Measurements from ENCODE around the gene CXXC1.

The CXXC1 gene

GRCh38 chr18:50273203-50274043, 14.1 kb downstream of the CXXC1 start:
- no peaks in the 10 kb centered on the region for H3K9me3 ChIP-seq (ENCODE audit: insufficient read depth, low read length)
- H3K36me3 ChIP-seq (ENCODE audit: low read length): peaks cover 18% of the 10 kb centered on the region; the same call in 1 of the 2 replicates
- H3K9me2 ChIP-seq (replicated peaks; ENCODE audit: insufficient read depth, low read length): no peaks in the 10 kb centered on the region
- no peak overlapping the region for H3K27ac ChIP-seq (ENCODE audit: low read depth, low read length)
- no peaks in the 10 kb centered on the region for H3K27me3 ChIP-seq (ENCODE audit: low read length)
- no peak overlapping the region for H2AFZ ChIP-seq (ENCODE audit: low read depth, low read length, severe bottlenecking)
- peaks cover 8% of the 10 kb centered on the region for H3K79me2 ChIP-seq (ENCODE audit: insufficient read depth, low read length)
- peaks cover 5% of the 10 kb centered on the region; the same call in 1 of the 2 replicates for H3F3A ChIP-seq (ENCODE audit: insufficient read depth)
- no peak overlapping the region for H3K9ac ChIP-seq (ENCODE audit: low read length)
- no peak overlapping the region for H3K4me3 ChIP-seq (ENCODE audit: insufficient read depth, low read length, poor library complexity, severe bottlenecking)
- no peak for TF ChIP-seq EZH2phosphoT487 (conservative IDR thresholded peaks at IDR 0.05; ENCODE audit: low read length)
- TF ChIP-seq, protein P1, sequence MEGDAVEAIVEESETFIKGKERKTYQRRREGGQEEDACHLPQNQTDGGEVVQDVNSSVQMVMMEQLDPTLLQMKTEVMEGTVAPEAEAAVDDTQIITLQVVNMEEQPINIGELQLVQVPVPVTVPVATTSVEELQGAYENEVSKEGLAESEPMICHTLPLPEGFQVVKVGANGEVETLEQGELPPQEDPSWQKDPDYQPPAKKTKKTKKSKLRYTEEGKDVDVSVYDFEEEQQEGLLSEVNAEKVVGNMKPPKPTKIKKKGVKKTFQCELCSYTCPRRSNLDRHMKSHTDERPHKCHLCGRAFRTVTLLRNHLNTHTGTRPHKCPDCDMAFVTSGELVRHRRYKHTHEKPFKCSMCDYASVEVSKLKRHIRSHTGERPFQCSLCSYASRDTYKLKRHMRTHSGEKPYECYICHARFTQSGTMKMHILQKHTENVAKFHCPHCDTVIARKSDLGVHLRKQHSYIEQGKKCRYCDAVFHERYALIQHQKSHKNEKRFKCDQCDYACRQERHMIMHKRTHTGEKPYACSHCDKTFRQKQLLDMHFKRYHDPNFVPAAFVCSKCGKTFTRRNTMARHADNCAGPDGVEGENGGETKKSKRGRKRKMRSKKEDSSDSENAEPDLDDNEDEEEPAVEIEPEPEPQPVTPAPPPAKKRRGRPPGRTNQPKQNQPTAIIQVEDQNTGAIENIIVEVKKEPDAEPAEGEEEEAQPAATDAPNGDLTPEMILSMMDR (IDR thresholded peaks at IDR 0.05; ENCODE audit: insufficient read depth, low read length, poor library complexity, severe bottlenecking): no peak
- no peaks in the 10 kb centered on the region for H4K20me1 ChIP-seq (ENCODE audit: low read depth, low read length)
- no peak overlapping the region for H3K4me2 ChIP-seq (ENCODE audit: low read depth, low read length, poor library complexity, severe bottlenecking)

GRCh38 chr18:50272568-50272967, 14.9 kb downstream of the CXXC1 start:
- Histone ChIP-seq H3K79me2 (ENCODE audit: insufficient read depth, low read length) (peaks cover 1% of the 10 kb centered on the region; the same call in 1 of the 2 replicates), H3K9ac (ENCODE audit: low read length) (no peak overlapping the region), H3K4me3 (ENCODE audit: insufficient read depth, low read length, poor library complexity, severe bottlenecking) (no peak overlapping the region), H4K20me1 (ENCODE audit: low read depth, low read length) (no peaks in the 10 kb centered on the region), H3K9me2 (replicated peaks; ENCODE audit: insufficient read depth, low read length) (no peaks in the 10 kb centered on the region), H3K4me2 (ENCODE audit: low read depth, low read length, poor library complexity, severe bottlenecking) (no peak overlapping the region), H3F3A (ENCODE audit: insufficient read depth) (peaks cover 10% of the 10 kb centered on the region; the same call in 1 of the 2 replicates), H3K36me3 (ENCODE audit: low read length) (peaks cover 12% of the 10 kb centered on the region; the same call in 1 of the 2 replicates), H3K27me3 (ENCODE audit: low read length) (no peaks in the 10 kb centered on the region), H3K9me3 (ENCODE audit: insufficient read depth, low read length) (no peaks in the 10 kb centered on the region), H3K27ac (ENCODE audit: low read depth, low read length) (no peak overlapping the region), H2AFZ (ENCODE audit: low read depth, low read length, severe bottlenecking) (no peak overlapping the region)
- TF ChIP-seq, protein P1 (IDR thresholded peaks at IDR 0.05; ENCODE audit: insufficient read depth, low read length, poor library complexity, severe bottlenecking): no peak
- TF ChIP-seq EZH2phosphoT487 (conservative IDR thresholded peaks at IDR 0.05; ENCODE audit: low read length): no peak

DNA sequence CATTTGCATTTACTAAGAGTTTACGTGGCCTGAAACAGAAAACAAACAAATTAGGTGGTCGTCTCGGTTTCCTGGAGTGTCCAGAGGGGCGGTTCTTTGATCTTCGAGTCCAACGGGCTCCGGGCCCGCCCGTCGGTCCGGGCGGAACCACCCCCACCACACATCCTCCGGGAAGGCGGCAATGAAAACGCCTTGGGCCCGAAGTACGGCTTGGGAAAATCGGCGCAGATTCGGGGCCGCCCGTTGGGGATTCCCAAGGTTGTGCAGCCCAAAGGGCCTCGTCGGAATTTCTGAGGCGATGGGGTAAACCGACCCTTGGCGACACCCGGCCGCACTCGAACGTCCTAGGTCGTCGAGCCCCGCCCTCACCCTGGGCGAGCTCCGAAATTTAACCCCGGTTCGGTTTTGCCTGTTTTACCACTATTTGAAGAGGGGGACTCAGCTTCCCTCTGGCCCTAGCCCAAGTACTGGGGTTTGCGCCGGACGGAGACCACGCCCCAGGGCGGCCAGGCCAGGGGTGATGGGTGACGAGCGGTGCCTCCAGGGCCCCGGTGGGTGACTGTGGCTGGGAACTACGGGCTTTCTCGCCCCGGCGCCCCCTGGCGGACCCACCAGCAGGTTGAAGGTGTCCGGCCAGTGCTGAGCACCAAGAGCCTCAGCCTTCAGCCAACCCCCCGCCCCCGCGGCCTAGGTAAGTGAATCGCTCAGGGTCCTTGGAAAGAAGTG, 19.3 kb downstream of the CXXC1 start:
- H3K9me3 ChIP-seq (ENCODE audit: insufficient read depth, low read length): no peaks in the 10 kb centered on the region
- no peaks in the 10 kb centered on the region for H3K9me2 ChIP-seq (replicated peaks; ENCODE audit: insufficient read depth, low read length)
- peak overlapping the region; percentile 46 for H3K4me3 ChIP-seq (ENCODE audit: insufficient read depth, low read length, poor library complexity, severe bottlenecking)
- peak overlapping the region; percentile 31 for H3K27ac ChIP-seq (ENCODE audit: low read depth, low read length)
- peak overlapping the region; percentile 59 for H3K4me2 ChIP-seq (ENCODE audit: low read depth, low read length, poor library complexity, severe bottlenecking)
- H3K9ac ChIP-seq (ENCODE audit: low read length): peak overlapping the region; percentile 40
- H3K36me3 ChIP-seq (ENCODE audit: low read length): peaks cover 10% of the 10 kb centered on the region; the same call in 1 of the 2 replicates
- H3K79me2 ChIP-seq (ENCODE audit: insufficient read depth, low read length): no peaks in the 10 kb centered on the region
- no peaks in the 10 kb centered on the region for H3K27me3 ChIP-seq (ENCODE audit: low read length)
- no peak for TF ChIP-seq EZH2phosphoT487 (conservative IDR thresholded peaks at IDR 0.05; ENCODE audit: low read length)
- TF ChIP-seq, protein P1 (IDR thresholded peaks at IDR 0.05; ENCODE audit: insufficient read depth, low read length, poor library complexity, severe bottlenecking): peak; percentile 96
- H3F3A ChIP-seq (ENCODE audit: insufficient read depth): peaks cover 17% of the 10 kb centered on the region; the same call in 1 of the 2 replicates
- H2AFZ ChIP-seq (ENCODE audit: low read depth, low read length, severe bottlenecking): peak overlapping the region; percentile 44
- H4K20me1 ChIP-seq (ENCODE audit: low read depth, low read length): no peaks in the 10 kb centered on the region

Data from SU-DHL-6 (cell line).